CD4-positive, alpha-beta T cell (primary cell): ENCODE results near the gene WDR90. TPM values are rescaled to one million over a fixed set of nuclear protein-coding genes. Genes with fewer than 3 reads are reported as not detected.
A peak's percentile ranks its signal among the peaks of the same experiment; 100 is the strongest.

Experiments used
- ATAC-seq: fragments of 200-7000 bp; cut with Tn5 transposase; one replicate; pipeline ENCODE4 v1.10.0; 2022; ENCODE audit warnings: mild to moderate bottlenecking; ENCODE audit not compliant: poor library complexity
- CTCF ChIA-PET: fragments of 350-600 bp; sonication (Branson Sonifier 250); formaldehyde crosslinking; loops from one replicate; lab custom pipeline; 2021; ENCODE audit warnings: antibody characterized with exemption, inconsistent platforms; lab: Charles Lee
- POLR2A ChIA-PET: fragments of 350-600 bp; sonication (Branson Sonifier 250); formaldehyde crosslinking; loops from one replicate; lab custom pipeline; 2021; ENCODE audit warnings: antibody characterized with exemption, inconsistent platforms; lab: Charles Lee
- DNase-seq, 14 experiments: peaks; one replicate each; pipeline ENCODE4 v3.0.0-alpha.2; 2013 to 2020; ENCODE audit warnings: mixed read lengths in 2 of 14
- H3K27ac ChIP-seq, 2 donors: one replicate each; pipeline versions ENCODE4 v1.5.1 to v1.7.0; 2013; ENCODE audit warnings: low read length in 2 of 2, low read depth in 1 of 2, mild to moderate bottlenecking in 1 of 2
- H3K27me3 ChIP-seq, 2 experiments: 1 replicate in 1 of 2; 2 replicates in 1 of 2; pipeline versions ENCODE4 v1.6.1 to v1.7.0; 2013; ENCODE audit warnings: low read length in 2 of 2, control low read depth in 1 of 2, mild to moderate bottlenecking in 1 of 2, moderate library complexity in 1 of 2; ENCODE audit not compliant: insufficient read depth in 2 of 2, control insufficient read depth in 1 of 2
- H3K36me3 ChIP-seq: one replicate; pipeline ENCODE4 v1.6.1; 2013; ENCODE audit warnings: low read length, control low read depth; ENCODE audit not compliant: insufficient read depth
- H3K4me1 ChIP-seq: one replicate; pipeline ENCODE4 v1.6.1; 2013; ENCODE audit warnings: low read length, control low read depth; ENCODE audit not compliant: insufficient read depth
- H3K4me3 ChIP-seq: one replicate; pipeline ENCODE4 v1.5.1; 2013; ENCODE audit warnings: mild to moderate bottlenecking, low read length, moderate library complexity
- H3K9me3 ChIP-seq, 2 experiments: 1 replicate in 1 of 2; 2 replicates in 1 of 2; pipeline versions ENCODE4 v1.6.1 to v1.7.0; 2013; ENCODE audit warnings: low read length in 2 of 2, mild to moderate bottlenecking in 2 of 2, control low read depth in 1 of 2, moderate library complexity in 1 of 2; ENCODE audit not compliant: control insufficient read depth in 1 of 2, insufficient read depth in 1 of 2
- H3K27ac Mint-ChIP-seq: one replicate; pipeline ENCODE4 v1.8.0; 2020; ENCODE audit warnings: mixed read lengths
- H3K27me3 Mint-ChIP-seq: one replicate; pipeline ENCODE4 v1.8.0; 2021; ENCODE audit warnings: mixed read lengths
- H3K36me3 Mint-ChIP-seq: one replicate; pipeline ENCODE4 v1.8.0; 2021; ENCODE audit warnings: low read depth, mixed read lengths
- H3K4me1 Mint-ChIP-seq: one replicate; pipeline ENCODE4 v1.8.0; 2021; ENCODE audit warnings: low read depth, mixed read lengths
- H3K4me3 Mint-ChIP-seq: one replicate; pipeline ENCODE4 v1.8.0; 2020; ENCODE audit warnings: mild to moderate bottlenecking, mixed read lengths
- H3K9me3 Mint-ChIP-seq: one replicate; pipeline ENCODE4 v1.8.0; 2020; ENCODE audit warnings: mixed read lengths
- intact Hi-C, 2 experiments: fragments of 100-400 bp; cut with DNase I in 1 of 2; cut with micrococcal nuclease in 1 of 2; formaldehyde crosslinking; loops; one replicate each; pipeline versions ENCODE4 v1.15.1 to v1.9.0; 2023 to 2025; cut with DNase I, micrococcal nuclease
- total RNA-seq, 174 experiments: library from RNA in 2 of 174; stranded (reverse) in 2 of 174; gene quantifications; one replicate each; pipeline ENCODE4 v1.2.3 and lab custom pipeline; 2021 to 2026
- TF ChIP-seq, protein P1 (sequence below): fragments of 200-600 bp; IDR thresholded peaks from one replicate; pipeline ENCODE4 v1.8.0; 2022; ENCODE audit warnings: antibody characterized with exemption, mild to moderate bottlenecking

The WDR90 gene
- total RNA-seq, 2 experiments from 2014 or later: 8.1 to 10.3 TPM

DNA sequence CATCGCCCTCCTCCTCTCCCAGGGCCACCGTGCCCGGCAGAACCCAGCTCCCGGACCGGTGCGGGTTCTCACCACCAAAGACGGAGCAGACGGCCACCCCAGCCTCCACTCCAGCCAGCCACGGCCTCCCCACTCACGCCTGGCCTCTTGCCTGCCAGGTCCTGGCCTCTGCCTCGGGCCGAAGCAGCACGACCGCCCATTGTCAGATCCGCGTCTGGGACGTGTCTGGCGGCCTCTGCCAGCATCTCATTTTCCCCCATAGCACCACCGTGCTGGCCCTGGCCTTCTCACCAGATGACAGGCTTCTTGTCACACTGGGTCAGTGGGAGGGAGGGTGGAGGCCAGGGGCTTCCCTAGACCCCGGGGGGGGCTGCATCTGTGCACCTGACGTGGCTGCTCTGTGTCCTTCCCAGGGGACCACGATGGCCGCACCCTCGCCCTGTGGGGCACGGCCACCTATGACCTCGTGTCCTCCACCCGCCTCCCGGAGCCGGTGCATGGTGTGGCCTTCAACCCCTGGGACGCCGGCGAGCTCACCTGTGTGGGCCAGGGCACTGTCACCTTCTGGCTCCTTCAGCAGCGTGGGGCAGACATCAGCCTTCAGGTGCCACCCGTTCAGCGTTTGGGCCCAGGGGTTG lies 12.1 kb downstream of the WDR90 start:
- Histone ChIP-seq H3K9me3 (no peaks in the 10 kb centered on the region), H3K36me3 (no peaks in the 10 kb centered on the region), H3K4me3 (no peak overlapping the region), H3K27ac (no peak overlapping the region), H3K27me3 (no peaks in the 10 kb centered on the region), H3K4me1 (peaks cover 16% of the 10 kb centered on the region)
- TF ChIP-seq, protein P1, sequence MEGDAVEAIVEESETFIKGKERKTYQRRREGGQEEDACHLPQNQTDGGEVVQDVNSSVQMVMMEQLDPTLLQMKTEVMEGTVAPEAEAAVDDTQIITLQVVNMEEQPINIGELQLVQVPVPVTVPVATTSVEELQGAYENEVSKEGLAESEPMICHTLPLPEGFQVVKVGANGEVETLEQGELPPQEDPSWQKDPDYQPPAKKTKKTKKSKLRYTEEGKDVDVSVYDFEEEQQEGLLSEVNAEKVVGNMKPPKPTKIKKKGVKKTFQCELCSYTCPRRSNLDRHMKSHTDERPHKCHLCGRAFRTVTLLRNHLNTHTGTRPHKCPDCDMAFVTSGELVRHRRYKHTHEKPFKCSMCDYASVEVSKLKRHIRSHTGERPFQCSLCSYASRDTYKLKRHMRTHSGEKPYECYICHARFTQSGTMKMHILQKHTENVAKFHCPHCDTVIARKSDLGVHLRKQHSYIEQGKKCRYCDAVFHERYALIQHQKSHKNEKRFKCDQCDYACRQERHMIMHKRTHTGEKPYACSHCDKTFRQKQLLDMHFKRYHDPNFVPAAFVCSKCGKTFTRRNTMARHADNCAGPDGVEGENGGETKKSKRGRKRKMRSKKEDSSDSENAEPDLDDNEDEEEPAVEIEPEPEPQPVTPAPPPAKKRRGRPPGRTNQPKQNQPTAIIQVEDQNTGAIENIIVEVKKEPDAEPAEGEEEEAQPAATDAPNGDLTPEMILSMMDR: no peak
- Mint-ChIP-seq H3K4me1 (peaks cover 6% of the 10 kb centered on the region), H3K36me3 (no peaks in the 10 kb centered on the region), H3K27me3 (no peaks in the 10 kb centered on the region), H3K4me3 (peak overlapping the region; percentile 56), H3K9me3 (no peaks in the 10 kb centered on the region), H3K27ac (no peak overlapping the region)
- ChIA-PET POLR2A (no interaction called here), CTCF (interaction anchor here (1.7 kb wide), 1 partner anchor 269 kb away, joined by 4 read pairs; no protein-coding TSS in a partner anchor)
- intact Hi-C loops: loop anchor here in 1 of 2 experiments (5.0 kb wide), 1 partner anchor 69 kb away; the partner anchor contains the start of gene RAB40C
- DNase-seq (no peak), ATAC-seq (no peak)

DNA sequence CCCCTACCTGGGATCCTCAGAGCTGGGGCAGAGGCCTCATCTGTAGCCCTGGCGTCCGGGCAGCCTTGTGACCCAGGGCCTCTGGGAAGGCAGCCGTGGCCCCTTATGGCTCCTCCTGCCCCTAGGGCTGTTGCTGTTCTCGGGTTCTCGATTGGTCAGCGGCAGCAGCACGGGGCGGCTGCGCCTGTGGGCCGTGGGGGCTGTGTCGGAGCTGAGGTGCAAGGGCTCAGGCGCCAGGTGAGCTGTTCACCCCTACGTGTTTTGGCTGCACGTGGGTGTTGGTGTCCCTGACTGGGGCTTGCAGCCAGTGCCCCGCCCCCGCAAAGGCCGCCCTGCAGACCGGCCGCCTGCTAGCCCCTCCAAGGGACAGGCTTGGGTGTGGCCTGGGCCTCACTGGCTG lies 12.9 kb downstream of the WDR90 start:
- no peak for ATAC-seq
- no peaks in the 10 kb centered on the region for H3K9me3 Mint-ChIP-seq
- TF ChIP-seq, protein P1: no peak
- H3K27ac Mint-ChIP-seq: no peak overlapping the region
- no peaks in the 10 kb centered on the region for H3K36me3 Mint-ChIP-seq
- H3K4me3 Mint-ChIP-seq: no peak overlapping the region
- ChIA-PET POLR2A (no interaction called here), CTCF (interaction anchor here (1.7 kb wide), 1 partner anchor 270 kb away, joined by 4 read pairs; no protein-coding TSS in a partner anchor)
- H3K27me3 Mint-ChIP-seq: no peaks in the 10 kb centered on the region
- Histone ChIP-seq H3K27me3 (no peaks in the 10 kb centered on the region), H3K4me3 (no peak overlapping the region), H3K27ac (no peak overlapping the region), H3K36me3 (no peaks in the 10 kb centered on the region), H3K4me1 (peaks cover 24% of the 10 kb centered on the region), H3K9me3 (no peaks in the 10 kb centered on the region)
- peaks cover 6% of the 10 kb centered on the region for H3K4me1 Mint-ChIP-seq
- DNase-seq: no peak
- intact Hi-C loops: loop anchor here in 1 of 2 experiments (5.0 kb wide), 1 partner anchor 70 kb away; the partner anchor contains the start of gene RAB40C

DNA sequence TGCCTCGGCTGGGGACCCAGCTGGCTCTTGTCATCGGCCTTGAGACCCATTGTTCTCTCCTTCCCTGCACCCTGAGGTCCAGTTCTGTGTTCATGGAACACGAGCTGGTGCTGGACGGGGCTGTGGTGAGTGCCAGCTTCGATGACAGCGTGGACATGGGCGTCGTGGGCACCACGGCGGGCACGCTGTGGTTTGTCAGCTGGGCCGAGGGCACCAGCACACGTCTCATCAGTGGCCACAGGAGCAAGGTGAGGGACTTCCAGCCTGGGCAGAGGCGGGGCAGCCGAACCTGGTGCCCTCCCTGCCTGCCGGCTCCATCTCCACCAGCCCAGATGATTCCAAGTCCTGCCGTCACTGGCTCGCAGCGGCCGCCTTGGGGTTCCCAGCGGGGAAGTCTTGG lies 13.4 kb downstream of the WDR90 start:
- Histone ChIP-seq H3K4me3 (no peak overlapping the region), H3K27me3 (no peaks in the 10 kb centered on the region), H3K27ac (no peak overlapping the region), H3K4me1 (peaks cover 29% of the 10 kb centered on the region), H3K9me3 (no peaks in the 10 kb centered on the region), H3K36me3 (no peaks in the 10 kb centered on the region)
- ATAC-seq (no peak), DNase-seq (no peak)
- POLR2A ChIA-PET: no interaction called here
- Mint-ChIP-seq H3K36me3 (no peaks in the 10 kb centered on the region), H3K27ac (no peak overlapping the region), H3K9me3 (no peaks in the 10 kb centered on the region), H3K4me1 (peaks cover 9% of the 10 kb centered on the region), H3K4me3 (no peak overlapping the region), H3K27me3 (no peaks in the 10 kb centered on the region)
- intact Hi-C loops: loop anchor here in 1 of 2 experiments (5.0 kb wide), 1 partner anchor 70 kb away; the partner anchor contains the start of gene RAB40C
- TF ChIP-seq, protein P1: no peak
- CTCF ChIA-PET: interaction anchor here (1.7 kb wide), 1 partner anchor 270 kb away, joined by 4 read pairs; no protein-coding TSS in a partner anchor
